IMR-90 (cell line): ENCODE measurements around the gene NUB1. TPM values are rescaled to one million over a fixed set of nuclear protein-coding genes. Genes with fewer than 3 reads are reported as not detected.

Experiments
- ATAC-seq: fragments of 200-7000 bp; cut with Tn5 transposase; 2 replicates; pipeline ENCODE4 v1.9.1; 2020; ENCODE audit warnings: low read depth, mild to moderate bottlenecking, moderate library complexity
- BruUV-seq: library from RNA; stranded (reverse); fragments of 400-500 nt; replicated peaks from 2 replicates; lab custom pipeline; 2021; lab: Mats Ljungman, UMichigan
- CTCF ChIA-PET: fragments of 300-600 bp; formaldehyde crosslinking; extraction: SDS; loops from one replicate; lab custom pipeline; 2021; ENCODE audit warnings: antibody characterized with exemption; lab: Yijun Ruan, JAX
- POLR2A ChIA-PET: fragments of 300-600 bp; sonication (Branson Sonifier 250); formaldehyde crosslinking; loops from one replicate; lab custom pipeline; 2022; ENCODE audit warnings: antibody characterized with exemption; ENCODE audit not compliant: unreplicated experiment; lab: Charles Lee
- DNase-seq: peaks from one replicate; pipeline ENCODE4 v3.0.0; 2013
- H2AFZ ChIP-seq: replicated peaks from 2 replicates; pipeline ENCODE3; 2013; ENCODE audit warnings: low read length, mild to moderate bottlenecking; ENCODE audit not compliant: poor library complexity
- H2AK5ac ChIP-seq: 2 replicates; pipeline ENCODE4 v1.6.1; 2013; ENCODE audit warnings: low read depth, low read length, inconsistent platforms
- H2AK9ac ChIP-seq: replicated peaks from 2 replicates; pipeline ENCODE3; 2013; ENCODE audit warnings: mild to moderate bottlenecking, low read depth, low read length, moderate library complexity; ENCODE audit not compliant: poor library complexity
- H2BK120ac ChIP-seq: 2 replicates; pipeline ENCODE4 v1.6.1; 2013; ENCODE audit warnings: low read depth, low read length, inconsistent platforms
- H2BK15ac ChIP-seq: 3 replicates; pipeline ENCODE4 v1.6.1; 2013; ENCODE audit warnings: low read depth, low read length, inconsistent platforms
- H2BK20ac ChIP-seq: 2 replicates; pipeline ENCODE4 v1.6.1; 2013; ENCODE audit warnings: low read depth, mild to moderate bottlenecking, inconsistent platforms, low read length, moderate library complexity
- H2BK5ac ChIP-seq: 2 replicates; pipeline ENCODE4 v1.6.1; 2013; ENCODE audit warnings: mild to moderate bottlenecking, low read depth, low read length, inconsistent platforms; ENCODE audit not compliant: poor library complexity, severe bottlenecking
- H3K14ac ChIP-seq: replicated peaks from 2 replicates; pipeline ENCODE4 v1.6.1; 2013; ENCODE audit warnings: low read depth, low read length, inconsistent platforms
- H3K18ac ChIP-seq: 2 replicates; pipeline ENCODE4 v1.6.1; 2013; ENCODE audit warnings: low read depth, low read length, control low read depth
- H3K23ac ChIP-seq: 2 replicates; pipeline ENCODE4 v1.6.1; 2013; ENCODE audit warnings: low read depth, low read length, inconsistent platforms
- H3K27ac ChIP-seq: 2 replicates; pipeline ENCODE4 v1.5.1; 2013; ENCODE audit warnings: mild to moderate bottlenecking, control low read depth, low read length; ENCODE audit not compliant: insufficient read depth
- H3K27me3 ChIP-seq: 2 replicates; pipeline ENCODE4 v1.6.1; 2013; ENCODE audit warnings: low read length; ENCODE audit not compliant: control insufficient read depth, insufficient read depth
- H3K36me3 ChIP-seq: 2 replicates; pipeline ENCODE4 v1.6.1; 2013; ENCODE audit warnings: low read length, mixed read lengths; ENCODE audit not compliant: control insufficient read depth, insufficient read depth
- H3K4ac ChIP-seq: 2 replicates; pipeline ENCODE4 v1.6.1; 2013; ENCODE audit warnings: low read depth, low read length, inconsistent platforms
- H3K4me1 ChIP-seq: 2 replicates; pipeline ENCODE4 v1.6.1; 2013; ENCODE audit warnings: low read length, mixed read lengths; ENCODE audit not compliant: control insufficient read depth, insufficient read depth
- H3K4me2 ChIP-seq: 2 replicates; pipeline ENCODE4 v1.6.1; 2013; ENCODE audit warnings: low read depth, mild to moderate bottlenecking, control low read depth, low read length, moderate library complexity
- H3K4me3 ChIP-seq: 2 replicates; pipeline ENCODE4 v1.5.1; 2013; ENCODE audit warnings: low read depth, mild to moderate bottlenecking, control low read depth, low read length, moderate library complexity; ENCODE audit not compliant: insufficient read depth
- H3K56ac ChIP-seq: 2 replicates; pipeline ENCODE4 v1.6.1; 2013; ENCODE audit warnings: low read length, inconsistent platforms; ENCODE audit not compliant: insufficient read depth; ENCODE audit errors: extremely low read depth
- H3K79me1 ChIP-seq, 2 experiments: 2 replicates each; pipeline ENCODE4 v1.6.1; 2013; ENCODE audit warnings: low read length in 2 of 2, inconsistent platforms in 1 of 2, low read depth in 1 of 2
- H3K9ac ChIP-seq: 2 replicates; pipeline ENCODE4 v1.6.1; 2013; ENCODE audit warnings: low read depth, low read length, control low read depth
- H3K9me1 ChIP-seq: 2 replicates; pipeline ENCODE4 v1.6.1; 2013; ENCODE audit warnings: low read length, inconsistent platforms; ENCODE audit not compliant: insufficient read depth
- H3K9me3 ChIP-seq: 2 replicates; pipeline ENCODE4 v1.6.1; 2013; ENCODE audit warnings: low read length; ENCODE audit not compliant: control insufficient read depth, insufficient read depth
- H4K20me1 ChIP-seq: 2 replicates; pipeline ENCODE4 v1.6.1; 2013; ENCODE audit warnings: low read length, inconsistent platforms; ENCODE audit not compliant: insufficient read depth
- H4K5ac ChIP-seq: 2 replicates; pipeline ENCODE4 v1.6.1; 2013; ENCODE audit warnings: mild to moderate bottlenecking, low read depth, low read length, control low read depth
- H4K8ac ChIP-seq, 2 experiments: 2 replicates each; pipeline ENCODE4 v1.6.1; 2013; ENCODE audit warnings: low read depth in 2 of 2, low read length in 2 of 2, control low read depth in 1 of 2, inconsistent platforms in 1 of 2
- H4K91ac ChIP-seq: 2 replicates; pipeline ENCODE4 v1.6.1; 2013; ENCODE audit warnings: low read depth, low read length, inconsistent platforms; ENCODE audit not compliant: insufficient read depth
- BHLHE40 ChIP-seq: fragments of 150-350 bp; IDR thresholded peaks from 2 replicates; pipeline ENCODE4 v1.6.1; 2016; ENCODE audit warnings: mild to moderate bottlenecking, low read depth, low read length
- CEBPB ChIP-seq: IDR thresholded peaks from 2 replicates; pipeline ENCODE4 v1.6.1; 2012; ENCODE audit warnings: low read depth, low read length, improper control_type of control experiment
- MAFK ChIP-seq: IDR thresholded peaks from 2 replicates; pipeline ENCODE4 v1.6.1; 2012; ENCODE audit warnings: low read depth, low read length, improper control_type of control experiment
- MAZ ChIP-seq: IDR thresholded peaks from 2 replicates; pipeline ENCODE4 v1.6.1; 2012; ENCODE audit warnings: low read depth, mild to moderate bottlenecking, low read length, improper control_type of control experiment, moderate library complexity, borderline replicate concordance
- NFE2L2 ChIP-seq: fragments of 150-350 bp; IDR thresholded peaks from 2 replicates; pipeline ENCODE4 v1.6.1; 2016; ENCODE audit warnings: low read depth, mild to moderate bottlenecking, low read length
- RAD21 ChIP-seq: IDR thresholded peaks from 2 replicates; pipeline ENCODE4 v1.6.1; 2012; ENCODE audit warnings: low read length, improper control_type of control experiment
- RCOR1 ChIP-seq: IDR thresholded peaks from 2 replicates; pipeline ENCODE4 v1.6.1; 2012; ENCODE audit warnings: mild to moderate bottlenecking, low read length, improper control_type of control experiment; ENCODE audit not compliant: insufficient replicate concordance
- SMC3 ChIP-seq: fragments of 150-350 bp; IDR thresholded peaks from 2 replicates; pipeline ENCODE4 v1.6.1; 2016; ENCODE audit warnings: low read depth, mild to moderate bottlenecking, antibody characterized with exemption, low read length, moderate library complexity
- WGBS, 2 experiments: methylation state at CpG; one replicate each; pipeline versions ENCODE4 v1.1.5 to v1.1.7; 2013; ENCODE audit warnings: missing lambda C conversion rate in 2 of 2; ENCODE audit not compliant: insufficient read length in 1 of 2; ENCODE audit errors: extremely low coverage in 2 of 2; 5-methylcytosine and 5-hydroxymethylcytosine counted together
- dilution Hi-C: fragments of 300-500 bp; cut with HindIII; formaldehyde crosslinking; loops from one replicate; pipeline ENCODE4 v1.14.3; 2018; ENCODE audit warnings: low sequenced_read_pairs; ENCODE audit not compliant: unreplicated experiment
- in situ Hi-C: fragments of 300-500 bp; cut with MboI; formaldehyde crosslinking; loops from 3 replicates; pipeline ENCODE4 v1.14.3; 2019; ENCODE audit warnings: low sequenced_read_pairs, inconsistent platforms, mixed read lengths
- intact Hi-C: fragments of 100-400 bp; cut with micrococcal nuclease; formaldehyde crosslinking; loops from 2 replicates; pipeline ENCODE4 v1.10.0; 2022
- polyA plus RNA-seq, 3 experiments: library from polyadenylated mRNA; depleted of rRNA; stranded (reverse); fragments of >200 nt; gene quantifications; 2 replicates each; pipeline ENCODE4 v1.2.3, GENCODE V29; 2012; ENCODE audit warnings: low replicate concordance in 1 of 3
- total RNA-seq: library from RNA; depleted of rRNA; stranded (reverse); fragments of >200 nt; gene quantifications from 2 replicates; pipeline ENCODE4 v1.2.3, GENCODE V29; 2012
- TF ChIP-seq, protein P1 (sequence below): conservative IDR thresholded peaks from 2 replicates; pipeline ENCODE4 v1.5.1; 2012; ENCODE audit warnings: mild to moderate bottlenecking, low read depth, low read length, improper control_type of control experiment

NUB1 gene
- total and polyA plus RNA-seq, 2 of the 4 experiments (the other 2 are of a cell fraction), result 20.1 to 29.7 TPM

DNA sequence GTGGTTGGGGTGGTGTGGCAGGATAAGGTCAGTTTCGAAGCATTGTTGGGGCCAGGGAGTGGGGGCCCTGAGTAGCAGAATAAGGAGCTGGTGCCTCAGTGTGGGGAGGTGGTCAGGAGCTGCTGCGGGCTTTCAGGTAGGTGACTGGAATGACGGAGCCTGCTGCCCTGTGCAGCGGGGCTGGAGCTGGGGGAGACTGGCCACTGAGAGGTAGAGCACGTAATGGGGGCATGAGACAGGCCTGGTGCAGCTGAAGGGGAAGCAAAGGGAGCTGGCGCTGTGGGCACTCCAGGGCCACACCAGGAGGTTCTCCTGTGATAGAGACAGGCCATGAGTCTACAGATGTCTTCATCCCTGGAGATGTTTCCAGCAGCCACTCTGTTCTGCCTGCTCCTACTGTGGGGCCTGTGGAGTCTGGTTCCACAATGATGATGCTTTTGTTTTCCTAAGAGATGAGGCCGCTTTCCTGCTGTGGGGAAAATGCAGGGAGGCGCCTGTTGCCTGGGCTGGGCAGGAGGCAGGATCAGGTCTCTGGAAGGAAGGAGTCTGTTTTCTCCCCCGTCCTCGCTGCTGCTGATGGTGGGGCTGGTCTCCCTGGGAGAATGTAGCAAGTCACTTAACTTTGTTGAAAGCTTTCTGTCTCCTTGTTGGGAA, 31.1 kb downstream of the NUB1 start:
- no TSS peak for BruUV-seq
- ATAC-seq (no peak), DNase-seq (no peak)
- Histone ChIP-seq H3K9me3 (no peaks in the 10 kb centered on the region), H3K14ac (no peak overlapping the region), H2BK20ac (no peak overlapping the region), H4K5ac (no peak overlapping the region), H3K27ac (no peak overlapping the region), H2BK120ac (no peak overlapping the region), H3K9me1 (peaks cover 2% of the 10 kb centered on the region; the same call in 1 of the 2 replicates), H3K4ac (no peak overlapping the region), H3K56ac (no peak overlapping the region), H4K8ac (no peak overlapping the region), H3K9ac (no peak overlapping the region), H3K4me2 (no peak overlapping the region), H3K4me3 (no peak overlapping the region), H4K91ac (no peak overlapping the region), H3K18ac (no peak overlapping the region), H3K79me1 (peaks cover 0 to 2% of the 10 kb centered on the region in 2 experiments; a peak in 1 of 4 replicates), H2BK5ac (no peak overlapping the region), H2AK5ac (no peak overlapping the region), H3K27me3 (no peaks in the 10 kb centered on the region), H4K20me1 (no peaks in the 10 kb centered on the region; the same call in 1 of the 2 replicates), H2AFZ (no peak overlapping the region), H2AK9ac (no peak overlapping the region), H3K23ac (no peak overlapping the region), H2BK15ac (no peak overlapping the region), H3K36me3 (peaks cover 41% of the 10 kb centered on the region), H3K4me1 (peaks cover 2% of the 10 kb centered on the region)
- in situ Hi-C loops, result loop anchor here (25.0 kb wide), 1 partner anchor 390 kb away; no protein-coding TSS in a partner anchor
- intact Hi-C loops, result no loop called here
- 100% methylated on average over 5 of the region's 10 CpGs; no CpG with 5 or more reads in 1 of the 2 experiments for WGBS, 2 experiments
- ChIA-PET POLR2A (no interaction called here), CTCF (no interaction called here)
- TF ChIP-seq RCOR1 (no peak), SMC3 (no peak), MAZ (no peak), RAD21 (no peak), MAFK (no peak), NFE2L2 (no peak), CEBPB (no peak), BHLHE40 (no peak)
- TF ChIP-seq, protein P1, sequence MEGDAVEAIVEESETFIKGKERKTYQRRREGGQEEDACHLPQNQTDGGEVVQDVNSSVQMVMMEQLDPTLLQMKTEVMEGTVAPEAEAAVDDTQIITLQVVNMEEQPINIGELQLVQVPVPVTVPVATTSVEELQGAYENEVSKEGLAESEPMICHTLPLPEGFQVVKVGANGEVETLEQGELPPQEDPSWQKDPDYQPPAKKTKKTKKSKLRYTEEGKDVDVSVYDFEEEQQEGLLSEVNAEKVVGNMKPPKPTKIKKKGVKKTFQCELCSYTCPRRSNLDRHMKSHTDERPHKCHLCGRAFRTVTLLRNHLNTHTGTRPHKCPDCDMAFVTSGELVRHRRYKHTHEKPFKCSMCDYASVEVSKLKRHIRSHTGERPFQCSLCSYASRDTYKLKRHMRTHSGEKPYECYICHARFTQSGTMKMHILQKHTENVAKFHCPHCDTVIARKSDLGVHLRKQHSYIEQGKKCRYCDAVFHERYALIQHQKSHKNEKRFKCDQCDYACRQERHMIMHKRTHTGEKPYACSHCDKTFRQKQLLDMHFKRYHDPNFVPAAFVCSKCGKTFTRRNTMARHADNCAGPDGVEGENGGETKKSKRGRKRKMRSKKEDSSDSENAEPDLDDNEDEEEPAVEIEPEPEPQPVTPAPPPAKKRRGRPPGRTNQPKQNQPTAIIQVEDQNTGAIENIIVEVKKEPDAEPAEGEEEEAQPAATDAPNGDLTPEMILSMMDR, result no peak
- dilution Hi-C loops, result no loop called here
